SU-DHL-6 (cell line): Measurements from ENCODE around the gene FGF22.

Experiments
- CTCF ChIP-seq: fragments of 200-600 bp; sonication (generic); IDR thresholded peaks from one replicate; pipeline ENCODE4 v1.5.1; 2017; ENCODE audit warnings: antibody characterized with exemption, mild to moderate bottlenecking, low read length, moderate library complexity; ENCODE audit not compliant: insufficient read depth, poor library complexity, severe bottlenecking
- EZH2phosphoT487 ChIP-seq: fragments of 200-600 bp; sonication (generic), shearing (Covaris generic); conservative IDR thresholded peaks from 2 replicates; pipeline ENCODE4 v1.6.1; 2018; ENCODE audit warnings: mild to moderate bottlenecking, antibody characterized with exemption, low read length, moderate library complexity, mixed read lengths

GRCh38 chr19:594265-594870 lies 45.3 kb upstream of the FGF22 start:
- TF ChIP-seq EZH2phosphoT487 (no peak), CTCF (no peak)
